Stimulated activated CD4-positive, alpha-beta T cell treated with anti-CD3 and anti-CD28 coated beads, Interleukin-1b, Interleukin-23, amount 100 ng/mL, for 1 hour (primary cell): Measurements from ENCODE around the gene PPP1R26.
"Not testable (repeated sequence)": the region's sequence is repeated elsewhere in the genome, so short reads cannot be mapped to it uniquely, and the experiment has no call there.

Experiments
- DNase-seq, 2 donors: peaks; one replicate each; pipeline ENCODE4 v3.0.0-alpha.2; 2020; ENCODE audit warnings: low read depth in 2 of 2

Gene PPP1R26

DNA sequence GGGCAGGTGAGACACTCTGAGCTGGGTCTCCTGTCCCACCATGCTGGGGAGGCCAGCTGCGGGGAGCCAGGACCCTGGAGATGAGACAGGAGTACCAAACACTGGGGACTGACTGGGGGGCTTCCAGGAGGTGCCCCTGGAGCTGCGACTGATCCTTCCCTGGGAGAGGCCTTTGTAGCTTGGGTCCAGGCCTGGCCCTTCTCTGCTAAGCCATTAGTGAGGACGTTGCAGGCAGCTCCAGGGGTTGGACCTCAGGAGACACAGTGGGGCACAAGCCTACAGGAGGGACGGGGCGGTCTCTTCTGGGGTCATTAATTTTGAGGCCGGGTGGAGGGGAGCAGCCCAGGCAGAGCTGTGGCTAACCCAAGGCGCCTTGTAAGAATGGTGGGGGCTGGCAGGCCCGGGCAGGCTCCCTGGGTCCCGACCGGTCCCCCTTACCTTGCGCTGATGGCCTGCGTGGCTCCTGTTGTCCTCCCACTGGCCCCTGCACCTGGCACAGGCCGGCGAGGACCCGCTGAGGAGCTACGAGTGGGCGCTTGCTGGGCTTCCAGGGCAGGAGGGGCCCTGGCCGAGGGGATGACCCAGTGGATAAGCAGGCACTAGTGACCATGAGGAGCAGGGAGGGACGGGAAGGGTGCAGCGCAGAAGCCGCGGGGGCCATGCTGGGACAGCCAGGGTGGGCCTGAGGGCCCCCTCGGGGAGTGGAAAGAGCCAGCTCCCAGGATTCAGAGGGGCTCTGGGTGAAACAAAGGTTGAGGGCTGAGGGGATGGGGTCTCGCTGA is 26.0 kb downstream of the PPP1R26 start:
- no peak for DNase-seq

GRCh38 chr9:135506327-135507103 is 26.9 kb downstream of the PPP1R26 start:
- DNase-seq: no peak

GRCh38 chr9:135507104-135508035 is 27.8 kb downstream of the PPP1R26 start:
- DNase-seq: no peak

GRCh38 chr9:135508211-135508820 is 28.7 kb downstream of the PPP1R26 start:
- no peak for DNase-seq

- no peak for DNase-seq
Measured at GRCh38 chr9:135509458-135509857, 29.9 kb downstream of the PPP1R26 start.

DNA sequence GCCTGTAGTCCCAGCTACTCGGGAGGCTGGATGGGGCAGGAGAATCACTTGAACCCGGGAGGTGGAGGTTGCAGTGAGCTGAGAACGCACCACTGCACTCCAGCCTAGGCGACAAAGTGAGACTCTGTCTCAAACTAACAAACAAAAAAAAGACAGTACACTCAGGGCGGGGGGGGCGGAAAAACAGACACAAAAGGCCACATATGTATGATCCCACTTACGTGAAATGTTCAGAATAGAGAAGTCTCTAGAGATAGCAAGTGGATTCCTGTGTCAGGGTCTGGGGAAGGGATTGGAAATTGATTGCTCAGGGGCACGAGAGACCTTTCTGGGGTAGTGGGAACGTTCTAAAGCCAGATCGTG is 32.6 kb downstream of the PPP1R26 start:
- no peak for DNase-seq

DNA sequence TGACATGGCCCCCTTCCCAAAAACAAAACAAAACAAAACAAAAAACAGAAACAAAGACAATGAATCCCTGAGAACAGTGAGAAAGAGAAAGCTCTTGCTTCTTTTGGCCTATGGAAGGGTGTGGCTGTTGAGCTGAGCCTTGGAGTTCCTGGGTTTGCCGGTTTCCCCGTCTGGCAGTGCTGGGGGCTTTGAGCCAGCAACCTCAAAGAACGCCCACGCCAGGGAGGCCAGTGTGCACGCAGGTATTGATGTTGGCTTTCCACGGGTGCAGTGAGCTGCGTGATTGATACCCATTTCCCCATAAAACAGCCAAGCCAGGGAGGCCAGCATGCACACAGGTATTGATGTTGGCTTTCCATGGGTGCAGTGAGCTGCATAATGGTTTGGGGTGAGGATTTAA is 33.3 kb downstream of the PPP1R26 start:
- DNase-seq: no peak

DNA sequence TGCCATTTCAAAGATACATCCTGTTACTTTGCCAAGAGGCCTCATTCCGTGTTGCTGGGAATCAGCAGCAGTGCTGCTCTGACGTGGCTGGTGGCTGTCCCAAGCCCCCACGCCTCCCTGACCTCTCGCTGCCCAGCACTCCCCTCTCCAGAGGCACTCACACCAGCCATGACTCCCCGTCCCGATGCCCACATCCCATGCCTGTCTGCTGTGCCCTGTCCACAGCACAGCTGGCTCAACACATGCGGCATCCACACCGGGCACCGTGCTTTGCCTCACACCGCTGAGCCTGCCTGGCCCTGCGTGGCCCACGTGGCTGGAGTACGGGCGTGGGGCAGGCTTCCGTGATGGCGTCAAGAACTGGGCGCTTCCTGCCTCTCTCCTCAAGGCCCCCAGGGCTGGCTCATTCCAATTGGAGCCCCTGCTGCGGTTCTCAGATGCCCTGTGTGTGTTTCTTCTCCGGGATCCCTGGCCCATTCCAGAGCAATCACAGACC is 33.8 kb downstream of the PPP1R26 start:
- no peak for DNase-seq

- DNase-seq: not testable (repeated sequence)
Measured at GRCh38 chr9:135513906-135514305, 34.3 kb downstream of the PPP1R26 start.

- no peak for DNase-seq
Measured at GRCh38 chr9:135514342-135515082, 34.9 kb downstream of the PPP1R26 start.

DNA sequence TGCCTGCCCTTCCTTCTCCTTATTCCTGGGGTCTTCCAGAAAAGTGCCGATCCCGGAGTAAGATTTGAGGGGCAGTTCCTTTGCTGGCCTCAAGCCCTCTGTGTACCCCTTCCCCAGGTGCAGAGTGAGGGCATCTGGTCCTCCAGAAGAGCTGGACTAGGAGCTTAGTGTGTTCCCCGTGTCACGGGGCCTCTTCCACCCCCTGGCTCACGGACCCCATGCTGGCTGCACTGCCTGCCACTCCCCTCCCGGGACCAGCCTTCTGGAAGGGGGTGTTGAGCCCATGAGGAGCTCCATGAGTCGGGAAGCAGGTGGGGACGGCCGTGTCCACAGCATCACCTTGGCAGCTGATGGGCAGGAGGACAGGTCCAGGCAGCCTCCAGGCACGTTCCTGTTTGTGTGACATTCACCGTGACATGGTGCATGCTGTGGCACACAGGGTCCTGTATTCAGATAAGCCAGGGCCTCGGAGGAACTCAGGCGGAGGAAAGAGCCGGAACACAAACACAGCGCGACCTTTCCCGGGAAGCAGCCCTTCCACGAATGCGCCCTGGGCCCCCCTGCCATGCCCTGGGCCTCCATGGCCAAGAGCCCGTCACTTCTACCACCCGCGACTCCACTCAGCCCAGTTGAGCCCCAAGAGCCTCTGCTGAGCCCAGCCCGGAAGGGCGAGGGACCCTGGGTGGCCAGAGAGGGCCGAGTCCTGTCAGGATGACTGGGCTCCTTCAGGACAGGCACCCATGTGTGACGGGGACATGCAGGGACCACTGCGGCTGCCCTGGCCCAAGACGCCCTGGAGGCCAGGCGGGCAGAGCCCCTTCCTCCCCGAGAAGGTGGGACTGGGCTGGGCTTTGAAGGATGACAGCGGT is 35.7 kb downstream of the PPP1R26 start:
- no peak for DNase-seq

DNA sequence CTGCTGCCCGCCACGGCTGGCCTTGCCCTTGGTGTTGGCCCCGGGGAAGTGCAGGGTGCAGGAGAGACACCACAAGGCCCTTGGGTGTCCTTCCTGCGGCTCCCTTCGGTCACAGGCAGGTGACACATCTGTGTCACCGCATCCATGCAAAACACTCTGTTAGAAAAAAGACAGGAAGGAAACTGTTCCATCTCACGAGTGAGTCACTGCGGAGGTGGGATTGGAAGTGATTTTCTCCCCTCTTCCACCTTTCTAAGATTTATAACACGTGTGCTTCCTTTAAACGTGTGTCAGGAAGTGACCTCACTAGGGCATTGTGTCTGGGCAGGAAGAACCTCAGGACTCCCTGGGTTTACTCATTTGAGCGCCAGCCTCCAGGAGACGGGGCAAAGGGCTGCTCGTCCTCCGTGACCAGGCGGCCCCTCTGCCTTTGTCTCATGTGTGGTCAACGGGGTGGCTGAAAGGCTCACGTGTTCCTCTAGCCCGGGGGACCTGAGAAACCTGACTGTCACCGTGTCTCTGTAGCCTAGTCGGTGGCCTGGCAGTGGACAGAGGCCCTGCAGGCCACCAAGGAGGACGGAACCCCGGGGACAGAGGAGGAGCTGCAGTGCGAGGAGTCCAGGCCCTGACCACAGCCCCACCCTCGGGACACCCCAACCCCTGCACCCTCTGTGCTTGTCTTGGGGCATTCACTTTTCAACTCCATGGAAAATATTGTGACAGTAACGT is 36.7 kb downstream of the PPP1R26 start:
- no peak for DNase-seq

DNA sequence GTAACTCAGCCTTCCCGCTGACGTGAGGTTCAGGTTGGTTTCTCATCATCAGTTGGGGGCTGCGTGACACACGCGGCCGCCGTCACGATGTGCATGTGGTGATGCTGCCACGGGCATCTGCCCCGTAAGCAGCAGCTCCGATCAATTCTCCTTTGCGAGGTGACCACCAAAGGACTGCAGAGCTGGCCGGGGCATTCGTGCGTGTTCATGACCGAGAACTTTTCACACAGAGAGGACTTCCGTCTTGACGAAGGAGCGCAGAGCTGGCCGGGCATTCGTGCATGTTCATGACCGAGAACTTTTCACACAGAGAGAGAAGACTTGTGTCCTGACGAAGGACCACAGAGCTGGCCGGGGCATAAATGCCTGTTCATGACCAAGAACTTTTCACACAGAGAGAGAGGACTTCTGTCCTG is 37.8 kb downstream of the PPP1R26 start:
- DNase-seq: no peak

DNA sequence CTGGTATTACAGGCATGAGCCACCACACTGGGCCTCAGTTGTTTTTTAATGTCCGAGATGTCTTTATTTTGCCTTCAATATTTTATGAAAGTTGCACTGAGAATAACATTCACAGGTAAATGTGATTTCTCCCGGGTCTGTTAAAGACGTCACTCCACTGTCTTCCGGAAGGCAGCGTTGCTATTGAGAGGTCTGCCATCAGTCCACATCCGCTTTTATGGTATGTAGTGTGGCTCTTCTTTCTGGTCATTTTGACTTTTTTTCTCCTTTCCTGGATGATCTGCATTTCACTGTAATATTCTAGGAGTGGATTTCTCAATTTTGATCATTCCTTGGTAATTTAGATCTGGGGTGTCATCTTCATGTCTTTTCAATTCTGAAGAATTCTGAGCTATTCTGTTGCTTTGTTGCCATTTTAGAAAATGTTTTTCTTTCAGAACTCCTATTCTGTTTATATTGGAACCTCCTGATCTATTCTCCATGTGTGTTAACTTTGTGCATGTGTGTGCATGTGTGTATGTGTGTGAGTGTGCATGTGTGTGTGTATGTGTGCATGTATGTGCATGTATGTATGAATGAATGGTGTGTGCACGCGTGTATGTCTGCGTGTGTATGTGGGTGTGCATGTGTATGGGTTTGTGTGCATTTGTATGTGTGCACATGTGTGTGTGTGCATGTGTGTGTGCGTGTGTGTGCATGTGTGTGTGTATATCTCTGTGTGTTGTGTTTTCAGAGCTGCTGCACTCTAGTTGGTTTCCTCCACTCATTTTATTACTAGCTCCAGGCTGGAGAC is 39.8 kb downstream of the PPP1R26 start:
- DNase-seq: no peak

DNA sequence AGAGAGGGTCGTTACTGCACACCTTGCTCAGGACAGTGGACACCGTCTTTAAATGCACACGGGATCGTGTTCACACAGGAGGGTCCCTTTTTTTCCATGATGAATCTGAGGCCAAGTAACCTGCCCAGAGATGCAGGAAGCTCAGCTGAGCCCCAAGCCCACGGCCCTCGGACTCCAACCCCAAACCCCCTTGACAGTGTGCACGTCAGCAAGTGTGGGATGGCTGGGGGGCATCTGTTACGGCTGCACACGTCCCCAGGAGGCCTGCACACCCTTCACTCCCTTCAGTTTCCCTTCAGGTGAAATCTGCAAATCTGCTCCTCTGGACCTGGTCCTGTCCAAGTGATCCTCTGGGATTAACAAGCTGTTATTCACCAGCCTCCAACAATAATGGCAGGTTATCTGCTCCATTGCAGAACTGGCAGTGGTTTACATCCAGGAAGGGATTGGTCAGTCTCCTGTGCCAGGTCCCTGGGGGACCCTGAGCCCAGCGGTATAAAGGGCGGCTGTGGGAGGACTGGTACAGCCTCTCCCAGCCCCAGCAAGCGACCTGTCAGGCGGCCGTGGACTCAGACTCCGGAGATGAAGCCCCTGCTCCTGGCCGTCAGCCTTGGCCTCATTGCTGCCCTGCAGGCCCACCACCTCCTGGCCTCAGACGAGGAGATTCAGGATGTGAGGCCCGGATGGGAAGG is 41.5 kb downstream of the PPP1R26 start, which contains the start of gene LCN1:
Gene LCN1 (plus strand): TSS at position 525 of the 692 bp plus-strand sequence. CDS start 58 bp downstream, at position 583.
- no peak for DNase-seq

- no peak for DNase-seq
Measured at GRCh38 chr9:135521608-135522095, 42.1 kb downstream of the PPP1R26 start.

GRCh38 chr9:135522137-135522877 is 42.7 kb downstream of the PPP1R26 start:
- no peak for DNase-seq
